HG02970 (cell line): ENCODE measurements around the gene GPR135.
"Not testable (repeated sequence)": the region's sequence is repeated elsewhere in the genome, so short reads cannot be mapped to it uniquely, and the experiment has no call there.

ENCODE experiments used
- ATAC-seq: cut with Tn5 transposase; IDR thresholded peaks from one replicate; pipeline ENCODE4 v1.9.1; 2021; ENCODE audit warnings: mild to moderate bottlenecking, moderate library complexity, moderate number of reproducible peaks; ENCODE audit not compliant: unreplicated experiment, low FRiP score

The GPR135 gene

GRCh38 chr14:59478540-59478939 lies 13.4 kb upstream of the GPR135 start:
- ATAC-seq: no peak

- ATAC-seq: no peak
Observed at GRCh38 chr14:59475709-59476108, 10.5 kb upstream of the GPR135 start.

- ATAC-seq: no peak
Observed at GRCh38 chr14:59474172-59474571, 9.0 kb upstream of the GPR135 start.

- peak; percentile 56 for ATAC-seq
Observed at GRCh38 chr14:59464486-59465315, 479 bp downstream of the GPR135 start.

- ATAC-seq: peak; percentile 21
Observed at GRCh38 chr14:59463787-59464485, 1.2 kb downstream of the GPR135 start.

GRCh38 chr14:59461891-59462290 lies 3.3 kb downstream of the GPR135 start:
- ATAC-seq: no peak

- ATAC-seq: no peak
Observed at GRCh38 chr14:59460378-59460777, 4.8 kb downstream of the GPR135 start.

- no peak for ATAC-seq
Observed at GRCh38 chr14:59458486-59458885, 6.7 kb downstream of the GPR135 start.

GRCh38 chr14:59455411-59455810 lies 9.8 kb downstream of the GPR135 start:
- no peak for ATAC-seq

GRCh38 chr14:59454139-59454538 lies 11.0 kb downstream of the GPR135 start:
- ATAC-seq: no peak

GRCh38 chr14:59451849-59452248 lies 13.3 kb downstream of the GPR135 start:
- ATAC-seq: no peak

GRCh38 chr14:59450716-59451115 lies 14.5 kb downstream of the GPR135 start:
- ATAC-seq: no peak

- not testable (repeated sequence) for ATAC-seq
Observed at GRCh38 chr14:59448673-59449072, 16.5 kb downstream of the GPR135 start.

GRCh38 chr14:59439256-59439965 lies 25.8 kb downstream of the GPR135 start:
- no peak for ATAC-seq

- no peak for ATAC-seq
Observed at GRCh38 chr14:59438195-59438647, 27.0 kb downstream of the GPR135 start.

- no peak for ATAC-seq
Observed at GRCh38 chr14:59435987-59436386, 29.2 kb downstream of the GPR135 start.

GRCh38 chr14:59435101-59435500 lies 30.1 kb downstream of the GPR135 start:
- no peak for ATAC-seq

- no peak for ATAC-seq
Observed at GRCh38 chr14:59429790-59430189, 35.4 kb downstream of the GPR135 start.

- no peak for ATAC-seq
Observed at GRCh38 chr14:59428581-59429012, 36.6 kb downstream of the GPR135 start.

GRCh38 chr14:59427653-59428580 lies 37.3 kb downstream of the GPR135 start:
- no peak for ATAC-seq
